ENCODE results near the gene UTF1.

DNA sequence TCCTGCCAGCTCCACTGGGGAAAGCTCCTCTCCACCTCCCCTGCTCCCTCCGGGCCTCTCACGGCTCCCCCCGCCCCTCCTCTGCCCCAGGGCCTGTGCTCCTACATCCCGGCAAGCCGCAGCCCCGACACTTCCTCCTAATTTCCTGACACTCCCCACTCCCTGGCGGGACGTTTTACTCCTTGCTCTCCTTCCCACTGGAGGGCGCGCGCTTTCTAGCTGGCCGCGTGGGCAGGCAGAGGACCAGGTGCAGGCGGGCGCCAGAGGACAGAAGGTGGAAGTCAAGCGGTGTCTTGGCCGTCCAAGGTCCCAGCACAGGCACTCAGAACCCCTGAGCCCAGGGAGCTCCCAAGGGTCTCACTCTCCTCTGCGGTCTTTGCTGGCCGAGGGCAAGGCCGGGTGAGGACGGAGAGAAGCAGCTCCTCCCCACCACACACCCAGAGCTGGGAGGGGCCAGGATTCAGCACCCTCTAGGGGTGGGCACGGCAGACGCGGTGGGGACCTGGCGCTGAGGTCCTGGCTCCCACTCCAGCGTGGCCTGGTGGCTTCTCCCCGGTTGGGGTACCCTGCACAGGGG, 27.6 kb downstream of the UTF1 start:
- TF ChIP-seq, protein P1, sequence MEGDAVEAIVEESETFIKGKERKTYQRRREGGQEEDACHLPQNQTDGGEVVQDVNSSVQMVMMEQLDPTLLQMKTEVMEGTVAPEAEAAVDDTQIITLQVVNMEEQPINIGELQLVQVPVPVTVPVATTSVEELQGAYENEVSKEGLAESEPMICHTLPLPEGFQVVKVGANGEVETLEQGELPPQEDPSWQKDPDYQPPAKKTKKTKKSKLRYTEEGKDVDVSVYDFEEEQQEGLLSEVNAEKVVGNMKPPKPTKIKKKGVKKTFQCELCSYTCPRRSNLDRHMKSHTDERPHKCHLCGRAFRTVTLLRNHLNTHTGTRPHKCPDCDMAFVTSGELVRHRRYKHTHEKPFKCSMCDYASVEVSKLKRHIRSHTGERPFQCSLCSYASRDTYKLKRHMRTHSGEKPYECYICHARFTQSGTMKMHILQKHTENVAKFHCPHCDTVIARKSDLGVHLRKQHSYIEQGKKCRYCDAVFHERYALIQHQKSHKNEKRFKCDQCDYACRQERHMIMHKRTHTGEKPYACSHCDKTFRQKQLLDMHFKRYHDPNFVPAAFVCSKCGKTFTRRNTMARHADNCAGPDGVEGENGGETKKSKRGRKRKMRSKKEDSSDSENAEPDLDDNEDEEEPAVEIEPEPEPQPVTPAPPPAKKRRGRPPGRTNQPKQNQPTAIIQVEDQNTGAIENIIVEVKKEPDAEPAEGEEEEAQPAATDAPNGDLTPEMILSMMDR (IDR thresholded peaks at IDR 0.05): peak in 4 of 6 experiments; percentile 11 to 43 (median 31)
- no peak for TF ChIP-seq POLR2A (IDR thresholded peaks at IDR 0.05)
